T follicular helper cell (primary cell): ENCODE measurements around the gene ICAM1.

Source experiments
- DNase-seq: peaks from one replicate; pipeline ENCODE4 v3.0.0-alpha.2; 2020; ENCODE audit warnings: low read depth

The ICAM1 gene

DNA sequence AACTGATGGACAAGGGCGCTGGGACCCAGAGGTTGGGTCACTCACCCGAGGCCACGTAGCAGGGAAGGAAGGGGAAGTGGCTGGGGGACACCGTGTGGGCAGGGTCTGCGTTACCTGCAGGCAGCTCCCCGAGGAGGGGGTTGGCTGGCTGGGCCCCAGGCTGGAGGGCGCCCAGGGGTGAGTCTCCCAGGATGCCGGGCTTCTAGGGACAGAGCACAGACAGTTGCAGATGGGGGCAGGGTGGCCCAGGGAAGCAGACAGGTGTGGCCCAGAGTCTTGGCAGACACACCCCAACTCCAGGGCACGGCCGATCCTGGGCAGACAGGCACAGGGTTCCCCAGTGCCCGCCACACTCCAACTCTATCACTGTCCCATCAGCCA, 50.5 kb downstream of the ICAM1 start:
- DNase-seq, result no peak

DNA sequence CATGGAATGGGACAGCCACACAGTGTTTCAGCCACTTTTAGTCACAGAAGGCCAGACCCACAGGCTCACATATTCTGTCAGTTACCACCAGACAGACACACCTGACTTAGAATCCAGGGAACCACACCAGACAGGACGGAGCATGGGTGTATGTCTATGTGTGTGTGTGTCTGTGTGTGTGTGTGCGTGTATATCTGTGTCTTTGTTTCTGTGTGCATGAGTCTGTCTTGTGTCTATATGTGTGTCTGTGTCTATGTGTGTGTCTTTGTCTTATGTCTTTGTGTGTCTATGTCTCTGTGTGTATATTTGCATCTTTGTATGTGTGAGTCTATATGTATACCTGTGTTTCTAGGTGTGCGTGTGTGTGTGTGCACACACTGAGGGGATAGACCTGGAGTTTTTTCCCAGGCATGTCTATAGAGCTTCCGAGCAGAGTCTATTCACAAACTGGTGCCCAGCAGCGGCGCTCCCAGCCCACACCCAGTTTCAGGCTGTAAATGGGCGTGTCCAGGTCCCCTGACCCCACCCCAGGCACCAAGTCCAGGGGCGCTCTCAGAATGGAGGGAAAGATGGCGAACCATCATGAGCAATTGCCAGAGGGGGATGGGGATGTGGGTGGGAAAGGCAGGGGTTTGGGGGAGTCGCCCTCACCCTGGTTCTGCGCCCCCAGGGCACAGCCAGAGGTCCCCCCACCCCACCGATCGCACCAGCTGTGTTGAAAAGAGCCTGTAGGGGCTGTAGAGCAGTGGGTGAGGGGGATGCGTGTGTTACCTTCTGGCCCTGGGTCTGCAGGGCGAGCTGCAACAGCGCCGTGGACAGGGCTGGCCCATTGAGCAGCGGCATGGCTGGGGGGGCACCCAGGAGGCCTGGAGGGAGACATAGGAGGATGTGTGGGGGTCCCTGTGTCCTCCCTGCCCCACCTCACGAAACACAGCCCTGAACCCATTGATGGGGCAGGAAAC, 51.2 kb downstream of the ICAM1 start:
- no peak for DNase-seq

DNA sequence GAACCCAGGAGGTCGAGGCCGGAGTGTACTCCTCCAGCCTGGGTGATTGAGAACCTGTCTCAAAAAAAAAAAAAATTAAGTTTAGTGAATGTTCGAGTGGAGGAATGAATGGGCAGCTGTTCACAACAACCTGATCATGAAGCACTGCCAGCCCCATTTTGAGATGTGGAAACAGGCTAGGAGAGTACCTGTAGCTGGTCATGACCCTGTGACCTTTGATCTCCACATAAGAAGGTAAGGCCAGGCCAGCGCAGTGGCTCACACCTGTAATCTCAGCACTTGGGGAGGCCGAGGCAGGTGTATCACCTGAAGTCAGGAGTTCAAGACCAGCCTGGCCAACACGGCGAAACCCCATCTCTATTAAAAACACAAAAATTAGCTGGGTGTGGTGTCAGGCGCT, 54.8 kb downstream of the ICAM1 start:
- no peak for DNase-seq

DNA sequence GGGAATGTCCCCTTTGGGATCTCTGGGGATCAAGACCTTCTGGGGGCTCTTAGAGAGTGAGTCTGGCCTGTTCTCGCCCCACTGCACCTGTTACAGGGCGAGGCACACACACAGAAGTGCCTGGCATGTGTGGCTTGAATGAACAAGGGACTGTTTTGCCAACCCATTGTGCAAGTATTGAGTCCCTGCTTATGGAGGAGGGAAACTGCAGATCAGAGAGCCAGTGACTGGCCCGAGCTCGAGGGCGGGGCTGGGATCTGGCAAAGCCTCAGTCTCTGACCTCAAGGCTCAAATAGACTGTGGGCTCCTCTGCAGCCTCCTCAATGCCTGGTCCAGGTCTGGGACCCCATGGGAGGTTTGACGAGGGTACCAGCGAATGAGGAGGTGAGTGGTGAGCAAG, 56.9 kb downstream of the ICAM1 start:
- no peak for DNase-seq

DNA sequence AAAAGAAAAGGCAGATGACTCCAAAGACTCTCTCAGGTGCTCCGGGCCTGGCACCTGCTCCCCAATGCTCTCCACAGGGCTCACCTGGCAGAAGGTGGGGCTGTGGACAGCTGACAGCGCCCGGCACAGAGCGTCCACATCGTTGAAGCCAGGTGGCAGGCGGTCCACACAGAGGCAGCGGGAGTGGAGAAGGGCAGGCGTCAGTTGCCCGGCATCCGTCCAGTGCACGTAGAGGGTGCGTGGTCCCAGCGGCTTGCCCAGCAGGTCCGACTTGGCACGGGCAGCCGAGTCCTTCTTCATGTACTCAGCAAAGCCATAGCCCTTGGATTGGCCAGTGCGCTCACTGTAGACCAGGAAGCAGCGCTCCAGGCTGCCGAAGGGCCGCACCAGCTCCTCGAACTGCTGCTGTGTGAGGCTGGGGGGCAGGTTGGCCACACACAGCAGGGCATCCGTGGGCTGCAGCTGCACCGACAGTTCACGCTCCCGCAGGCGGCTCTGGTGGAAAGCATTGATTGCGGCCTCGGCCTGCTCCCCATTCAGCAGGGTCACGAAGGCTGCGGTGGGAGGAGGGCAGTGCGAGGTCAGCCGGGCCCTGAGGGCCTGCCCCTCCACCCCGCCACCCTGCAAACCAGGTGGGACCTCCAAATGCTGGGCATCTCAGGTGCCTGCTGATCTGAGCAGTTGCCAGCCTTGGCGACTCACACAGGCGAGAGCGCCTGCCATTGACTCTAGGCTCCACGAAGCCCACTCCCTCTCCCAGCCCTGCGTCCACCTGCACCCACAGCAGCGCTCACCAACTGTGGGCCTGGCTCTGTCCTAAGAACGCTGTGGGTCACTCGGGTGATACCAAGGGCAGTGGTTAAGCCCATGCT, 57.9 kb downstream of the ICAM1 start:
- no peak for DNase-seq

DNA sequence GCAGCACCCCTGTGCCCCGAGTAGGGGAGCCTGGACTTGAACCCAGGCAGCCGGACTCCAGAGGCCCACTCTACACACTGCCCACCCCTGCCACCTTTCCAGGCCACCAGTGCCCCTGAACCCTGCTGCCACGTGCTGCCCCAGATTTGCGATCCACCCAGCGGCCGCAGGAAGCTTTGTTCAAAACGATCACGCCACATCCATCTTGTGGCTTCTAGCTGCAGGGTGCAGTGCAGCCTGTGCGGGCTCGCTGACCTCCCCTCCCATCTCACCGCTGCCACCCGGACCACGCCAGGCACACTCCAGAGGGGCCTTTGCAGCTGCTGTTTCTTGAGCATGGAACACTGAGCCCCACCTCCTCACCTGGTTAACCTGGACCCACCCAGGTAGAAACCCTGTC, 58.6 kb downstream of the ICAM1 start:
- no peak for DNase-seq

DNA sequence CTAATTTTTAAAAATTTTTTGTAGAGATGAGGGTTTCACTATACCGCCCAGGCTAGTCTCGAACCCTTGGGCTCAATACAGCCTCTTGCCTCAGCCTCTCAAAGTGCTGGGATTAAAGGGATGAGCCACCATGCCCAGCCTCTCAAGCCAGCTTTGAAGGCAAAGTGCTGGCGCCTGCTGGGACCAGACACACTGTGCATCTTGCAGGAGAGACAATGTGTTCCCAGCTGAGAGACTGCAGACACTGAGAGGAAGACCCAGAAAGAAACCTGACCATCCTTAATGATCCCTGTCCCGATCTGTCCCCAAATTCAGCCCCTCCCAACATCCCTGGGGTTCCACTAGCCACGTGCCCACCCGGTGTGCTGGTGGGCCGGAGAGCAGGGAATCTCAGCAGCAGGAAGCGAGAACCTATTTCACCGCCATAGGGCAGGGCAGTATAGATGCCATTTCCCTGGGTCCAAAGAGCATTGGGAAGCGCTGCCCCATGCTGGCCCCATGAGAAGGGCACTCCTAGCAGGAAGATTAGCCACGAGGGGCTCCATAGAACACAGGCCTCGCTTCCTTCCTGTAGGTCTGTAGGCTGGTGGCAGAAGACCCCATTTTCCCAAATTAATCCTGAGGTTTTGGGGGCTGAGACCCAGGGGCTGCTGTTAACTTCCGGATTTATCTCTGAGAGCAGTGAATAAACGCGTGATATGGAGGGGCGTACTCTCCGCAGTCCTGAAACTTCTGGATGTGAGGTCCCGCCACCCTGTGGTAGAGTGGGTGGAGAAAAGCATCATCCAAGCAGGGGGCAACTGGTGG, 61.4 kb downstream of the ICAM1 start:
- DNase-seq, result no peak

DNA sequence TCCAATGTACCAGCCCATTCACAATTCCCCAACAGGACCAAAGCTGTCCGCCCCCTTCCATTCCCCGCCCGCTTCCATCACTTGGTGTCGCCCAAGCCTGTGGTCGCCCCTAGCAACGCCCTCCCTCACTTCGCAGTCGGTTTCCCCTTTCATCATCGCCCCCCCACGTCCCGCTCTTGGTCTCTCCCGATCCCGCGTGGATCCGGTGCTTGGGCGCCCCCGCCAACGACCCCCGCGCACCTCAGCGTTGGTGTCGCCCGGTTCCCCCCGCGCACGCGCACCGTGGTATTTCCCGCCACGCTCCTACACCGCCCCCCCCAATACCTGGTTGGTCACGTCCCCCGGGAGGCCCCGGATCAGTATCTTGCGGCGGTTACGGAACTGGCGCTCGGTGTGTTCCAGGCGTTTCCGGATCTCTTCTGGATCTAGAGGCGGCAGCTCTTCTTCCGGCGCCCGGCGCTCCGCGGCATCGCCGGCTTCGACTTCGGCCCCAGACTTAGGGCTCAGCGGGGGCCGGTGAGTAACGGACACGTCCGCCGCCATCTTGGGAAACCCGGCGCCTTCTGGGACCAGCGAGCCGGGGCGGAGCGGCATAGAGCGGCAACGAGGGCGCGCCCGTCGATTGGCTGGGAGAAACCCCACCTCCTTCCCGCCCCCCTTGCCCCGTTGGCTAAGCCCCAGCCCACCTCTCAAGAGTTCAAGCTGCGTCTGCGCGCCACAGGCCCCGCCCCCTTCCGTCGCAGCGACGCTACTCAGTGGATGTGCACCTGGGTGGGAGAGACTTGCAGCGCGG, 62.2 kb downstream of the ICAM1 start, which contains the start of gene RAVER1:
Gene RAVER1 (minus strand): TSS at position 565 of the 793 bp plus-strand sequence. CDS start 22 bp downstream, at position 543.
- DNase-seq, result peak; percentile 97

DNA sequence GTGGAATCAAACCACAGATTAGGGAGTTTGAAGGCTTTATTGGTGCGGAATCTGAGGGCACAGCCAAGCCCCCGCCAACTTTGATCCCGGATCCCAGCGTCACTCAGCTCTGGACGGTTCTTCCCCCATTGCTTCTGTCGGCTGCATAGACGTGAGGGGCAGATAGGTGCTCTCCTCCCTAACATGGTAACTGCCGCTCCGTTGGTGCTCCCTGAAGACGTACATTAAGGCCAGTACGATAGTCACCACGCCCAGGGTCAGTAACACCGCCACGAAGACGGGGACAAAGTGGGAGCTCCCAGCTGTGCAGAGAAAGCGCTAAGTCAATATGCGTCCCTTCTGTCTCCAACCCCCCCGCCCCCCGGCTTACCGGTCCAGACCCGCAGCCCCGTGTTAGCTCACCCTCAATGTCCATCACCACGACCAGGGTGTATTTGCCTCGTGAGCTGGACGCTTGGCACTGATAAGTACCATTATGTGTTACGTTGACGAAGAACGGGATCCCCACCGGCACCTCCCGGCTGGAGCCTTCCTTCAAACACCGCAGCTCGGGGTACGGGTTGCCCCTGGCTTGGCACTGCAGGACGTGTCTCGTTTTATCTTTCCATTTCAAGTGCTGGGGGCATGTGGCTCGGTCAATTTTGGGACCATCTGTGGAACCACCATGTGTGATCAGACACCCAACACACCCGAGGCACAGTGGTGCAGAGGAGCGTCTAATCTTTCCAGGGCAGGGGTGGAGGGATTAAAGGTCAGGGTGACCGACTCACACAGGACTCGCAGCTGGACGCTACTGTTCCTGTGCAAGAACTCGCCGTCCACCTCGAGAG, 63.1 kb downstream of the ICAM1 start:
- DNase-seq, result no peak

DNA sequence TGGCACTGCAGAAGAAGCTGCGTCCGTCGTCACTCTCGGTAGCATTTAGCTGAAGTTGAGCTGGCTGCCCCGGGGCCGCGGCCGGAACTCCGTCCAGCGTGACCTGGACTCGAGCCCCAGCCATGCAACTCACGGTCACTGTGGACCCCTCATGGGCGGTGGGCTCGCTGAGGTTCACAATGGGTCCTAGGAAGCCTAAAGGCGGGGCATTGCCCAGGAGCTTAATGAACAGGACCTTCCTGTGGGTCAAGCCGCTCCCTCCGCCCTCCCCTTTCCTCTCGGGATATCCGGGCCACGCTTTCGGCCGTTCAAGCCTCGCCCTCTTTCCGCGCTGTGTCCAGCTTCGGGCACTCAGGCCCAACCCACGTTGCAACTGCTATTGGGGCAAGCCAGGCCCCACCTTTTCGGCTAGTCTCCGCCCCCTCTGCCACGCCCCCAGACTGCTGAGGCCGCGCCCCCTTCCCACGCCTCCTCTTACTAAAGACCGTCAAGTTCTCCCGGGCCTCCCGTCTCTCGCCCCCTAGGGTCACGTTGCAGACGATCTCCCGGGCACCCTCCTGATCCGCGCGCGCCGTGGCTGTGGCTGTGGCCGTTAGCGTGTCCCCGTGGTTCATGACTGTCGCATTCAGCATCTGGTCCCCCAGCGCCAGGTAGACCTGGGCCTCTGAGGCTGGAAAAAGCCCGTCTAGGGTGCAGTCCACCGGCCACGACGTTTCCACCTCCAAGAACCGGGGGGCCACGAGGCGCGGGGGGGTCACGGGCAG, 63.9 kb downstream of the ICAM1 start:
- peak; percentile 14 for DNase-seq

DNA sequence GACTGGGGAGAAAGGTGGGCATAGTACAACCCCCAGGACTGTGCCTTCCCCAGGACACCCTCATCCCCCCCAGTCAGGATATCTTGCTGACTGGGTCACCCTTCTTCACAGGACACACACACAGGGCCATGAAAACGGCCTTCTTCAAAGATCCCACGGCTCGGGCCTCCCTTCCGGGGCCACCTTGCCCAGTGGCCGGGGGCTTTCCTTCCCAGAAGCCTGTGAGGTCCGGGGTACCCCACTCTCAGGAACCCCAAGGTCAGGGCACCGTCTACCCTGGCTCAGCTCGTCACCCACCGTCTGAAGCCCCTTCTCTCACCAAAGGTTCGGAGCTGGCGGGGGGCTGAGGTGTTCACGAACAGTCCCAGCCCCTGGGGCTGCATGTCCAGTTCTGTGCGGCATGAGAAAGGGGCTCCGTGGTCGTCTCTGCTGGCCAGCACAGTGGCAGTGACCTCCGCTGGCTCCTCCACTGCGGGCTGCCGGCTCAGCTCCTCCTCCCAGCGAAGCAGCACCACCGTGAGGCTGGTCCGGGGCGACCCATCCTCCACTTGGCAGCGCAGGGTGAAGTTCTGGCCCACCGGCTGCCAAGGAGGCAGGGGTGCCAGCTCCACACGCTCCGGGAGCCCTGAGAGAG, 64.5 kb downstream of the ICAM1 start:
- DNase-seq, result no peak
